Fibroblast of mammary gland (primary cell): Measurements from ENCODE around the gene PPP2R5D.

Source experiments
- DNase-seq: peaks from one replicate; pipeline ENCODE4 v3.0.0-alpha.2; 2010; ENCODE audit warnings: low read depth
- H3K4me3 ChIP-seq: 2 replicates; pipeline ENCODE4 v1.5.1; 2011; ENCODE audit warnings: low read depth, mild to moderate bottlenecking, low read length, moderate library complexity; ENCODE audit not compliant: control insufficient read depth
- TF ChIP-seq, protein P1 (sequence below): conservative IDR thresholded peaks from 2 replicates; pipeline ENCODE4 v1.5.1; 2011; ENCODE audit warnings: low read depth, low read length, inconsistent platforms; ENCODE audit not compliant: control insufficient read depth, insufficient read depth

The PPP2R5D gene

DNA sequence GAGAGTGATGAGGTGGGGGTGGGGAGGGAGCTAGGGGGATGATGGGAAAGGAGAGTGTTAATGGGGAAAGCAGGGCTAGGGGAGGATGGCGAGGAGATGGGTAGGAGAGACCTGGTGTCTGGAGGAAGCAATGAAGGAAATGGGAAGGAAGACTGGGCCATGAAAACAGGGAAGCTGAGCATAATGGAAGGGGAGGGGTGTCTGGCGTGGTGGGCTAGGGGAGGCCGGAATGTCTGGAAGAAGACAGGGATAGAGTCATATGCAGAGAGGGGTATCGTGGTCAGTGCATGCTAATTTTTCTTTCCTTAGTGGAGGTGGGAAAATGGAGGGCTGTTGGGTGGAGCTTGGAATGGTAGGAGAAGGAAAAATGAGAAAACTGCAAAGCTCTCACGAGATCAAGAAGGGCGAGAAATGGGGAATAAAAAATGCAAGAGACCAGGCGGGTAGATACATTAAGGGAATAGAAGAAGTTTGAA, 30.1 kb downstream of the PPP2R5D start:
- peak overlapping the region; percentile 80 for H3K4me3 ChIP-seq
- peak; percentile 45 for DNase-seq
- TF ChIP-seq, protein P1, sequence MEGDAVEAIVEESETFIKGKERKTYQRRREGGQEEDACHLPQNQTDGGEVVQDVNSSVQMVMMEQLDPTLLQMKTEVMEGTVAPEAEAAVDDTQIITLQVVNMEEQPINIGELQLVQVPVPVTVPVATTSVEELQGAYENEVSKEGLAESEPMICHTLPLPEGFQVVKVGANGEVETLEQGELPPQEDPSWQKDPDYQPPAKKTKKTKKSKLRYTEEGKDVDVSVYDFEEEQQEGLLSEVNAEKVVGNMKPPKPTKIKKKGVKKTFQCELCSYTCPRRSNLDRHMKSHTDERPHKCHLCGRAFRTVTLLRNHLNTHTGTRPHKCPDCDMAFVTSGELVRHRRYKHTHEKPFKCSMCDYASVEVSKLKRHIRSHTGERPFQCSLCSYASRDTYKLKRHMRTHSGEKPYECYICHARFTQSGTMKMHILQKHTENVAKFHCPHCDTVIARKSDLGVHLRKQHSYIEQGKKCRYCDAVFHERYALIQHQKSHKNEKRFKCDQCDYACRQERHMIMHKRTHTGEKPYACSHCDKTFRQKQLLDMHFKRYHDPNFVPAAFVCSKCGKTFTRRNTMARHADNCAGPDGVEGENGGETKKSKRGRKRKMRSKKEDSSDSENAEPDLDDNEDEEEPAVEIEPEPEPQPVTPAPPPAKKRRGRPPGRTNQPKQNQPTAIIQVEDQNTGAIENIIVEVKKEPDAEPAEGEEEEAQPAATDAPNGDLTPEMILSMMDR, result no peak

DNA sequence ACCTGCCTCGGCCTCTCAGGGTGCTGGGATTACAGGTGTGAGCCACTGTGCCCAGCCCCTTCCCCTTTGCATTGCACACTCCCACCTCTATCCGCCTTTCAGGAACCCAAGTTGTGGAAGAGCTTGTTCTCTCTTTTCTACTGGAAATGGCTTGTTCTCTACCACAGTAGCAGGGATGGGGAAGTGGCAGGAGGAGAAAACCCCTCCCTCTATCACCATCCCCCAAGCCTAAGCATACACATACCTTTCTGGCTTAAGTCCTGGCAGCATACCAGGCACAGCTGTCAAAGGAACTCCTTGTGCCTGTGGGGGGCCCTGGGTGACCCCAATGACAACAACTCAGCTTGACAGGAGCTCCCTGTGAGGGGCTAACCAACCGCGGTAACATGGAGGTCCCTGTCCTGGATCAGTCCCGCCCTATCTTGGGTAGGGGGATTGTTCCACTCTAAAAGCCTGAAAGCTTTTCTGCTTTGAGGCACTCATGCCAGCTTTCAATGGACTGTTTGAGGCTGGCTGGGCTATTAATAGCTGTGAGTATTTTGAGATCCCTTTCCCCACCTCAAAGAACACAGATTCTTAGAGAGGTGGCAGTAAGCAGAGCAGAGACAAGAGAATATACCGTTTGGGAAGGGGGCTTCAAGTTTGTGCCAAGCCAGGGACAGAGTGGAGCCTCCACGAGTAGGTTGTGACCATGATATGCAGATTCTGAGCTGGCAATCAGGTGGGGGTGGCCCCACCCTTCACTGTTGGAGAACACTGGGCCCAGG, 32.0 kb downstream of the PPP2R5D start:
- no peak for DNase-seq
- TF ChIP-seq, protein P1, result no peak
- no peak overlapping the region for H3K4me3 ChIP-seq

DNA sequence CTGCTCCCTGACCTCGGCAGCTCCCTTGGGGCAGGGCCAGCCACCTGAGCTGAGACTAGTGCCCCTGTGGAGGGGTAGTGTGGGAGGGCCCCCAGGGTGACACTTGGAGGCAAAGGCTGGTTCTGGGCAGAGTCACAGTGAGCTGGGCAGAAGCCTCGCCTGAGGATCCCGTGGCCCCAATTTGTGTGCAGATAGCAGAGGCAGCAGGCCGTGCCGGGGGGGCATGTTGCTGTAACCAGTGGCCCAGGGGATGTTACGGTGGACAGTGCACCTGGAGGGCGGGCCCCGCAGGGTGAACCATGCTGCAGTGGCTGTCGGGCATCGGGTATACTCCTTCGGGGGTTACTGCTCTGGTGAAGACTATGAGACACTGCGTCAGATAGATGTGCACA, 32.6 kb downstream of the PPP2R5D start:
- DNase-seq, result no peak
- H3K4me3 ChIP-seq, result no peak overlapping the region
- TF ChIP-seq, protein P1, result no peak

DNA sequence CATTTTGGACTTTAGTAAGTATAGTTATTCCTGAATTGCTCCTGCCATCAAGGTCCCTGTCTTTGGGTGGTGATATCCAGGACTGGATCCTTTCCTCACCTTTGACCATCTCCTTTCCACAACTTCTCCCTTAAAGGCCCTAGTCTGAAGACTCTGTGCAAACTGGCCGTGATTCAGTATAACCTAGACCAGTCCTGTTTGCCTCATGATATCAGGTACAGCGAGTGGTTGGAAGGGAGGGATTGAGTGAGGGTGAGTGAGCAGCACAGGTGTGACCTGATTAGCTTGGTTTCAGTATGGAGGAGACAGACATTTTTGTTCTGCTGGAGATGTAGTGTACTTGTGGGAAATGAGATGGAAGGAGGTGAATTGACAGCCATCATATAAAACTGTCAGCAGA, 34.8 kb downstream of the PPP2R5D start:
- no peak overlapping the region for H3K4me3 ChIP-seq
- TF ChIP-seq, protein P1, result no peak
- no peak for DNase-seq

DNA sequence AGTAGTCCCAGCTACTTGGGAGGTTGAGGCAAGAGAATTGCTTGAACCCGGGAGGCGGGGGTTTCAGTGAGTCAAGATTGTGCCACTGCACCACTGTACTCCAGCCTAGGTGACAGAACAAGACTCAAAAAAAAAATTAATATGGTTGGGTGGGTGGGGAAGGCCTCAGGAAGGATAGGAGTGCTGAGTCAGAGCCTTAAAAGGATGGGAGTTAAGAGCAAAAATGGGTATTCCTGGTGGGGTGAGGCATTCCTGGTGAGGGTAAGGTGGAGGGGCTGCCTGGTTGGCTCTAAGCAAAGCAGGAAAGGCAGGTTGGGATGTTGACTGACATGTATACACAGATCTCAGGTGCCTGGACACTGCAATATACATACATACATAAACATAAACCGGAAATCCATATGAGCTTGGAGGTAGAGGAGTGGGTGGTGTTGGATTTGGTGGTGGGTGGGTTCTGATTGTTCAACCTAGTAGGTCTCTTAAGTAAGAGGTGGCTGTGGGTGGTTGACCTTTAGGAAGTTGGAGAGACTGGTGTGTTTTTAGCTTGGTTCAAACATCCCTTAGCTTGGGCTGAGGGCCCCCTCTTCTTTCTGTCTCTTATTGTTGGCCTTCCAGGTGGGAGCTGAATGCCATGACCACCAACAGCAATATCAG, 35.8 kb downstream of the PPP2R5D start:
- TF ChIP-seq, protein P1, result no peak
- no peak for DNase-seq
- no peak overlapping the region for H3K4me3 ChIP-seq

DNA sequence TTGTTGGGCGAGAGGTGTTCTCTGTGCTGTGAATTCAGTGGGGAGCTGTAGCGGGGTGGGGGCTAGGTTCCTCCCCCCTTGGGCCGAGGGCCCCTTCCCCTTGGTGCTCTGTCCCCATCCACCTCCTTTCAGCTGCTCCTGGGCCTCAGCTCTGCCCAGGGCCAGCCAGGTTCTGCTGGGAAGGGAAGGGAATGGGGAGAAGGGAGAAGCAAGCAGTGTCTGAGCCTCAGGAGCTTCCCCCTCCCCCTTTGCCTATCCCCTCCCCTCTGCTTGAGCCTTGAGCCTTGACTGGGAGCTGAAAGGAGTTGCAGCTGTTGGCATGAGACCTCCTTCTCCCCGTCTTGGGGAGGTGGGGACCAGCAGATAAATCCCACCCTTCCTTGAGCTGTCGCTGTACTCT, 36.5 kb downstream of the PPP2R5D start:
- TF ChIP-seq, protein P1, result no peak
- H3K4me3 ChIP-seq, result peak overlapping the region; percentile 100
- no peak for DNase-seq
